ENCODE results near the gene PUDP.

The PUDP gene

GRCh38 chrX:7082556-7082955 is 65.4 kb downstream of the PUDP start:
- Histone ChIP-seq H3K4me3 (ENCODE audit: low read depth, low read length) (no peak overlapping the region), H3K4me1 (no peaks in the 10 kb centered on the region), H3K79me2 (no peaks in the 10 kb centered on the region), H3K9me3 (ENCODE audit: control insufficient read depth, low read length) (no peaks in the 10 kb centered on the region), H2AFZ (no peak overlapping the region), H3K27ac (no peak overlapping the region), H3K9ac (no peak overlapping the region), H3K27me3 (ENCODE audit: control insufficient read depth, insufficient read depth, low read length) (no peaks in the 10 kb centered on the region), H3K36me3 (ENCODE audit: control insufficient read depth, insufficient read depth, low read length) (no peaks in the 10 kb centered on the region), H3K4me2 (ENCODE audit: low read length) (no peak overlapping the region)
- no peak for TF ChIP-seq CTCF (IDR thresholded peaks at IDR 0.05)

GRCh38 chrX:7077241-7078230 is 70.4 kb downstream of the PUDP start:
- Histone ChIP-seq H3K27me3 (ENCODE audit: control insufficient read depth, insufficient read depth, low read length) (no peaks in the 10 kb centered on the region), H3K36me3 (ENCODE audit: control insufficient read depth, insufficient read depth, low read length) (no peaks in the 10 kb centered on the region), H3K4me2 (ENCODE audit: low read length) (no peak overlapping the region), H3K4me3 (ENCODE audit: low read depth, low read length) (no peak overlapping the region), H3K27ac (no peak overlapping the region), H3K79me2 (no peaks in the 10 kb centered on the region), H3K4me1 (no peaks in the 10 kb centered on the region), H3K9ac (no peak overlapping the region), H2AFZ (no peak overlapping the region), H3K9me3 (ENCODE audit: control insufficient read depth, low read length) (no peaks in the 10 kb centered on the region)
- TF ChIP-seq CTCF (IDR thresholded peaks at IDR 0.05), result no peak

GRCh38 chrX:7076245-7076661 is 71.7 kb downstream of the PUDP start:
- H3K9ac ChIP-seq, result no peak overlapping the region
- H3K27me3 ChIP-seq (ENCODE audit: control insufficient read depth, insufficient read depth, low read length), result no peaks in the 10 kb centered on the region
- no peaks in the 10 kb centered on the region for H3K79me2 ChIP-seq
- H3K9me3 ChIP-seq (ENCODE audit: control insufficient read depth, low read length), result no peaks in the 10 kb centered on the region
- no peaks in the 10 kb centered on the region for H3K36me3 ChIP-seq (ENCODE audit: control insufficient read depth, insufficient read depth, low read length)
- H3K27ac ChIP-seq, result no peak overlapping the region
- TF ChIP-seq CTCF (IDR thresholded peaks at IDR 0.05), result no peak
- H2AFZ ChIP-seq, result no peak overlapping the region
- H3K4me3 ChIP-seq (ENCODE audit: low read depth, low read length), result no peak overlapping the region
- no peaks in the 10 kb centered on the region for H3K4me1 ChIP-seq
- H3K4me2 ChIP-seq (ENCODE audit: low read length), result no peak overlapping the region

GRCh38 chrX:7074908-7075204 is 73.1 kb downstream of the PUDP start:
- Histone ChIP-seq H3K9ac (no peak overlapping the region), H3K9me3 (ENCODE audit: control insufficient read depth, low read length) (no peaks in the 10 kb centered on the region), H3K27me3 (ENCODE audit: control insufficient read depth, insufficient read depth, low read length) (no peaks in the 10 kb centered on the region), H3K27ac (no peak overlapping the region), H3K79me2 (no peaks in the 10 kb centered on the region), H2AFZ (no peak overlapping the region), H3K4me3 (ENCODE audit: low read depth, low read length) (no peak overlapping the region), H3K36me3 (ENCODE audit: control insufficient read depth, insufficient read depth, low read length) (no peaks in the 10 kb centered on the region), H3K4me2 (ENCODE audit: low read length) (no peak overlapping the region), H3K4me1 (no peaks in the 10 kb centered on the region)
- no peak for TF ChIP-seq CTCF (IDR thresholded peaks at IDR 0.05)
